Right lobe of liver (tissue), 4 donors: ENCODE measurements around the gene GPC6.

Experiments used
- POLR2A ChIP-seq: fragments of 450-650 bp; IDR thresholded peaks from one replicate; pipeline ENCODE4 v1.6.1; 2017; ENCODE audit warnings: antibody characterized with exemption, mild to moderate bottlenecking
- TF ChIP-seq, protein P1 (sequence below), 4 donors: fragments of 200-600 bp in 3 of 4; fragments of 450-650 bp in 1 of 4; IDR thresholded peaks; one replicate each; pipeline versions ENCODE4 v1.5.1 to v1.8.0; 2016 to 2022; ENCODE audit warnings: antibody characterized with exemption in 4 of 4, mild to moderate bottlenecking in 2 of 4
- donor health status: DM: no; HTN: no; CAD: no.
- donor health status: DM: no; HTN: no; CAD: no.
- donor health status: DM: no; HTN: yes; CAD: no.

DNA sequence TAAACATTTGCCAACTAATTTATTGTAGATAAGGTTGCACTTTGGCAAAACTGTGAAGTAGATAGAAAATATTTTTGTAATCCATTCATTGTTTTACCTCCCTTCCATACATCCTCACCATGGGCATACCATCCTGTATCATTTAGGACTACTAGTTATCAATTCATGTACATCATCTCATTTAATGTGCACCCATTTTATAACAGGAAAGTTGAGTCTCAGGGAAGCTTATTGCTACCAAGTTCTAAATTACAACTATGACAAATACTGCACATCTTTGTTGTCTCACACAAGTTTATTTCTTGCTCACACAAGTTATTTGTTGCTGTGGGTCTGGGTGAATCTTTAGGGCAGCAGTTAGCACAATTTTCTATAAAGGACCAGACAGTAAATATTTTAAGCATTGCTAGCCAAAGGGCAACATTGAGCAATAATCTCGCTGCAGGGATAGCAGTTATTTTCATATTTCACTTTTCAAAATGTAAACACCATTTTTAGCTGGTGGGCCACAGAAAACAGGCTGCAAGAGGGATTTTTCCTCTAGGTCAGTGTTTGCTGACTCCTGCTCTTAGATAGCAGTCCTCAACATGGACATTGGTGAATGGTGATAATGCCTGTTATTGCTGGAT is 276.5 kb downstream of the GPC6 start:
- TF ChIP-seq, protein P1, sequence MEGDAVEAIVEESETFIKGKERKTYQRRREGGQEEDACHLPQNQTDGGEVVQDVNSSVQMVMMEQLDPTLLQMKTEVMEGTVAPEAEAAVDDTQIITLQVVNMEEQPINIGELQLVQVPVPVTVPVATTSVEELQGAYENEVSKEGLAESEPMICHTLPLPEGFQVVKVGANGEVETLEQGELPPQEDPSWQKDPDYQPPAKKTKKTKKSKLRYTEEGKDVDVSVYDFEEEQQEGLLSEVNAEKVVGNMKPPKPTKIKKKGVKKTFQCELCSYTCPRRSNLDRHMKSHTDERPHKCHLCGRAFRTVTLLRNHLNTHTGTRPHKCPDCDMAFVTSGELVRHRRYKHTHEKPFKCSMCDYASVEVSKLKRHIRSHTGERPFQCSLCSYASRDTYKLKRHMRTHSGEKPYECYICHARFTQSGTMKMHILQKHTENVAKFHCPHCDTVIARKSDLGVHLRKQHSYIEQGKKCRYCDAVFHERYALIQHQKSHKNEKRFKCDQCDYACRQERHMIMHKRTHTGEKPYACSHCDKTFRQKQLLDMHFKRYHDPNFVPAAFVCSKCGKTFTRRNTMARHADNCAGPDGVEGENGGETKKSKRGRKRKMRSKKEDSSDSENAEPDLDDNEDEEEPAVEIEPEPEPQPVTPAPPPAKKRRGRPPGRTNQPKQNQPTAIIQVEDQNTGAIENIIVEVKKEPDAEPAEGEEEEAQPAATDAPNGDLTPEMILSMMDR (IDR thresholded peaks at IDR 0.05): no peak
- no peak for TF ChIP-seq POLR2A
